Measurements from ENCODE around the gene SND1.

Gene SND1

DNA sequence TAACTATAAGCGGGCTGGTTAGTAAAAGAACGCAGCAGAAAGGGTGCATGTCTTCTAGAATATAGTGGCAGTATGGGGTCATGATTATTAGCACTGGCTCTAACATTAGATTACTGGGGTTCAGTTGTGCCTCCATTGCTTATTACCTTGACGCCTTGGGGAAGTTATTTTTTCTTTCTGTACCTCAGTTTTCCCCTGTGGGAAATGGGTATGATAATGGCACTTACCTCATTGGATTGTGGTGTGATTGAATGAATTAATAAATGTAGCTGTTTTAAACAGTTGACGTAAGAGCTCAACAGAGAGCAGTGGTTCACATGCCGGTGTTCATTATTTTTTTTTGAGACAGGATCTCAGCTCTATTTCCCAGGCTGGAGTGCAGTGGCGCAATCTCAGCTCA lies 262.7 kb downstream of the SND1 start:
- TF ChIP-seq, protein P1, sequence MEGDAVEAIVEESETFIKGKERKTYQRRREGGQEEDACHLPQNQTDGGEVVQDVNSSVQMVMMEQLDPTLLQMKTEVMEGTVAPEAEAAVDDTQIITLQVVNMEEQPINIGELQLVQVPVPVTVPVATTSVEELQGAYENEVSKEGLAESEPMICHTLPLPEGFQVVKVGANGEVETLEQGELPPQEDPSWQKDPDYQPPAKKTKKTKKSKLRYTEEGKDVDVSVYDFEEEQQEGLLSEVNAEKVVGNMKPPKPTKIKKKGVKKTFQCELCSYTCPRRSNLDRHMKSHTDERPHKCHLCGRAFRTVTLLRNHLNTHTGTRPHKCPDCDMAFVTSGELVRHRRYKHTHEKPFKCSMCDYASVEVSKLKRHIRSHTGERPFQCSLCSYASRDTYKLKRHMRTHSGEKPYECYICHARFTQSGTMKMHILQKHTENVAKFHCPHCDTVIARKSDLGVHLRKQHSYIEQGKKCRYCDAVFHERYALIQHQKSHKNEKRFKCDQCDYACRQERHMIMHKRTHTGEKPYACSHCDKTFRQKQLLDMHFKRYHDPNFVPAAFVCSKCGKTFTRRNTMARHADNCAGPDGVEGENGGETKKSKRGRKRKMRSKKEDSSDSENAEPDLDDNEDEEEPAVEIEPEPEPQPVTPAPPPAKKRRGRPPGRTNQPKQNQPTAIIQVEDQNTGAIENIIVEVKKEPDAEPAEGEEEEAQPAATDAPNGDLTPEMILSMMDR (IDR thresholded peaks at IDR 0.05; ENCODE audit: low read depth, low read length, missing control alignments), result no peak
- in situ Hi-C loops (cut with HindIII; ENCODE audit: low sequenced_read_pairs), result no loop called here
- DNase-seq (ENCODE audit: low read depth), result no peak
- H3K4me3 ChIP-seq (ENCODE audit: low read depth, low read length), result no peak overlapping the region

DNA sequence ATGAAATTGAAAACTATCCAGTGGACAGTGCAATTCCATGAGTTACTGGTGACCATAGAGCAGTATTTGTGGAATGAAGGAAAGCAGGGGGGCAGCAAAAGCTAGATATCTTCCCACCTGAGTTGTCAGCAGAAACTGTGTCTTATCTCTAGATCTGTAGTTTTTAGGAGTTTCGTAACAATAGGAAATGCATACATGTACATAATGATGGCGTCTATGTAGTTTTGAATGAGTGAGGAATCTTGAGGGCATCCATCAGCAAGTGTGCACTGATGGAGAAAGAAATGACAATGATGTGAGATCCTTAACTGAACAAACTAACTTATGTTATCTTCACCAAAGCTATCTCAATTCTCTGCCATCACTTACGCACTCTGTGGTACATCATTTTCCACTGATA lies 264.7 kb downstream of the SND1 start:
- DNase-seq (ENCODE audit: low read depth), result no peak
- H3K4me3 ChIP-seq (ENCODE audit: low read depth, low read length), result no peak overlapping the region
- TF ChIP-seq, protein P1 (IDR thresholded peaks at IDR 0.05; ENCODE audit: low read depth, low read length, missing control alignments), result no peak
- in situ Hi-C loops (cut with HindIII; ENCODE audit: low sequenced_read_pairs), result no loop called here

DNA sequence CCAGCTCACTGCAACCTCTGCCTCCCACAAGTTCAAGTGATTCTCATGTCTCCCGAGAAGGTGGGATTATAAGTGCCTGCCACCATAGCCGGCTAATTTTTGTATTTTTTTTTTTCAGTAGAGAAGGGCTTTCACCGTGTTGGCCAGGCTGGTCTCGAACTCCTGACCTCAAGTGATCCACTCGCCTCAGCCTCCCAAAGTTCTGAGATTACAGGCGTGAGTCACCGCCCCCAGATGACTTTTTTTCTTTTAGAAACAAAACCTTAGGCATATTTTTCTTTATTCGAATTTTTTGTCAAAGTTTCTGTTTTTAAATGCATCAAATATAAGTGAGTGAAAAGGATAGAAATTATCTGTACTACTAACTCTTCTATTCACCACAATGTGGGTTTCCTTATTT lies 266.1 kb downstream of the SND1 start:
- DNase-seq (ENCODE audit: low read depth), result no peak
- TF ChIP-seq, protein P1 (IDR thresholded peaks at IDR 0.05; ENCODE audit: low read depth, low read length, missing control alignments), result no peak
- in situ Hi-C loops (cut with HindIII; ENCODE audit: low sequenced_read_pairs), result no loop called here
- no peak overlapping the region for H3K4me3 ChIP-seq (ENCODE audit: low read depth, low read length)

DNA sequence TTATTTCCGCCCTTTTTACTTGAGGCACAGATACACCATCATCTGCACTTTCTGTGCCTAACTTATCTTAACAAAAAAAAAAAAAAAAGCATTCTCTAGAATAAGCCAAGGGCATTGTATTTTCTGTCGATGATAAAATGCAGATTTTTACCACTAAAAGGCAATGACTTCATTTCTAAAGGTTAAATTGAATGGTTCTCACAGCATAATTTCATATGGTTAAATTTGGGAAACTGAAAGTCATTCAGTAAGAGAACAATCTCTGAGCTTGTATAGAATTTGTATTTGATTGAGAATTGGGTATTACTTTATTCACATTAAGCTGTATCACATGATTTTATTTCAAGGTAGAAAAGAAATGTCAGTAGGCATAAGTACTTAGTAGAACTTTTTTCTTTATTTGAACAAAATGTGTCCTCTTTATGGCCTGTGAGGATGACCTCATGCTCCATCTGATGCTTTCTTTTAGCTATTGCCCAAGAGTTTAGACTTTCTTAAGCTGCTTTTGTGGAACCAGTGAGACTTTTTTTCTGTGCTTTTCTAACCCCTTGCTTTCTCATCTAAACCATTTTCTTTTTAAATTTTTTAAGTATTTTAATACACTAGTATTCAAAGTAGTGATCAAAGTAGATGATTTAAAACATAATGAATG lies 268.9 kb downstream of the SND1 start:
- no peak for DNase-seq (ENCODE audit: low read depth)
- in situ Hi-C loops (cut with HindIII; ENCODE audit: low sequenced_read_pairs), result no loop called here
- no peak overlapping the region for H3K4me3 ChIP-seq (ENCODE audit: low read depth, low read length)
- TF ChIP-seq, protein P1 (IDR thresholded peaks at IDR 0.05; ENCODE audit: low read depth, low read length, missing control alignments), result no peak

DNA sequence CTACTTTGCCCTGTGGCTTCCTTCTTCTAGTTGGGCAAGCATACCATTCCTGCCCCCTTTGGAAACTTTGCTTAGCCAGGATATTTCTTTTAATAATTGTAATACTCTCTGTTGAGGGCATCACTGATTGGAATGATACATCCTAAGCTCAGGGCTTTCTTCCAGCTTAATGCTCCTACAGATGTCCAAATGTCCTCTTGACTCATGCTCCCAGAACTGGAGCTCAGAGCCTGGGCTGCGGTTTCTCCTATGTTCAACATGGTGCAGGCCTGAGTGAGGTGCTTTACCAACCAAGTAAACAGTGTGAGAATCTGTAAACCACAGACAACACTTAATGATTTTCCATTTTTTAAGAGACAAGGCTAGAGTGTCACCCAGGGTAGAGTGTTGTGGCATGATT lies 270.7 kb downstream of the SND1 start:
- TF ChIP-seq, protein P1 (IDR thresholded peaks at IDR 0.05; ENCODE audit: low read depth, low read length, missing control alignments), result no peak
- in situ Hi-C loops (cut with HindIII; ENCODE audit: low sequenced_read_pairs), result no loop called here
- no peak overlapping the region for H3K4me3 ChIP-seq (ENCODE audit: low read depth, low read length)
- DNase-seq (ENCODE audit: low read depth), result no peak

DNA sequence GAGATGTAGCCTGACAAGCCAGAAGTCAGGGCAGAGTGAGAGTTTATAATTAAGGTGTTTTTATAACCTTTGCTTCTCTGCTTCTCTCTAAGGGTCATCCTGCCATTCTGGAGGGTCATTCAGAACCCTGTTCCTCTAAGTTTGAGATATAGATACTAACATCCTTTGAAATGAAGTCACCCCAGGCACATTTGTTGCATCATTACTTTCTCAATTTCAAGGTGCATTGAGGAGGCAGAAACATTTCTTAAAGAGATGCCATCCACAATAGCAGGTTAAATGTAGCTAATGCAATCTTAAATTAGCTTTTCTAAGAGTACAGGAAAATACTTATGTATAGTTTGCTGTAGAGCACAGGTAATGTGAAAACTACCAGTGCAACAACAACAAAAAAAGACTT lies 272.9 kb downstream of the SND1 start:
- in situ Hi-C loops (cut with HindIII; ENCODE audit: low sequenced_read_pairs), result no loop called here
- DNase-seq (ENCODE audit: low read depth), result no peak
- TF ChIP-seq, protein P1 (IDR thresholded peaks at IDR 0.05; ENCODE audit: low read depth, low read length, missing control alignments), result no peak
- H3K4me3 ChIP-seq (ENCODE audit: low read depth, low read length), result no peak overlapping the region

Data from astrocyte of the cerebellum (primary cell).